Stimulated activated CD4-positive, alpha-beta T cell treated with anti-CD3 and anti-CD28 coated beads, TNF-alpha, amount 100 ng/mL, for 1 hour (primary cell): ENCODE results near the gene AOX1.
A peak's percentile ranks its signal among the peaks of the same experiment; 100 is the strongest.
"Not testable (repeated sequence)": the region's sequence is repeated elsewhere in the genome, so short reads cannot be mapped to it uniquely, and the experiment has no call there.

Source experiments
- DNase-seq, 3 donors: peaks; one replicate each; pipeline ENCODE4 v3.0.0-alpha.2; 2020; ENCODE audit warnings: low read depth in 3 of 3, low spot score in 1 of 3

AOX1 gene

DNA sequence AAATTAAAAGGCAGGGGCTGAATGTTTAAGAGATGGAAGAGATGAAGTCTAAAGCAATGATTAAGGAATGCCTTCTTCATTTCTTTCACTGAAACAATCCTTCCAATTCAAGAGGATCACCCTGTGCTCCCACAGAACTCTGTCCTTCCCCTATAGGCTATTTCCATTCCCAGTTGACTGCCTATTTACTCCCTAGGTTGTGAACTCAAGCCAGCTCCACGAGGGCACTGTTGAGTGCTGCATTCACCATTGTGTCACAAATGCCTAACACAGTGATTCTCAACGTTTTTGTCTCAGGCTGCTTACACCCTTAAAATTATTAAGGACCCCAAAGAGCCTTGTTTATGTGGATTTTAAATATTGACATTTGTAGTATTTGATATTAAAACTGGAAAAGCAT is 112.4 kb downstream of the AOX1 start:
- DNase-seq, result no peak

DNA sequence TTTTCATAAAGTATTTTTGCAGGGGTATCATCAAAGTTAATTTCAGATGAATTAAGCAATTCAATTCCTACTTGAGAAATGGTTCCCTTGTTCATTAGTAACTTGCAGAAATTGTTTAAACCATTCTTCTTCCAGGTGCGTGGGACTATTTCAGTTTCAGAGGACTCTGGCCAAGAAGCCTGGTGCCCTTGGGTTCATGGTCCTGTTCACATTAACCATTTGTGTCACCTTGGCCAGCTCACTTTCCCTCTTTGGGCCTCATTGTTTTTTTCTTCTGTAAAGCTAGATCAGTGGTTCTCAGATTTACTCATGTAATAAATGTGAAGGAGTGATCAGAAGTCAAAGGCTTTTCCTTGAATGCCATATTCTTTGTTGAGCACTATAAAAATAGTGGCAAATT is 113.5 kb downstream of the AOX1 start:
- DNase-seq, result no peak

GRCh38 chr2:200700856-200701255 is 115.0 kb downstream of the AOX1 start:
- no peak for DNase-seq

- no peak for DNase-seq
These were observed 116.2 kb downstream of the AOX1 start for GRCh38 chr2:200702044-200702443.

DNA sequence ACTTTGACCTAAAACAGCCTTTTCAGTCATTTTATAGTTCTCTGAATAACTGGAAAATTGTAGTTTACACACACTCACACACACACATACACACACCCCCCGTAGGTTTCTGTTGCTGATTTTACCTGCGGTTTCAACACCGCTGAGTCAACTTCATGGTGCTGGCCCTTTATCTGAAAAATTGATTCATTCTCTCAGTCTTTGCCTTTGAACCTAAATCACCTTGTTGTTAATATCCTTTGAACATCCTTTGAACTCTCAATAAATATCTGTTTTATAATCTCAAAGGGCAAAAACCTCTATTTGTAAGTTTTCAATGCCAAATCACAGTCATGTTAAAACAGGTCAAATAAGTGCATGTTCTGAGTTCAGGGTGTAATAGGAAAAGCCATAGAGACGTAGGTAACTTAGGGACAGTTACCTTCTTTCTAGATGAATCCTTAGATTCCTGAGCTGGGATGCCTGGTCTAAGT is 116.9 kb downstream of the AOX1 start:
- DNase-seq, result peak in 2 of 3 donors; percentile 6 to 41

- no peak for DNase-seq
These were observed 117.5 kb downstream of the AOX1 start for GRCh38 chr2:200703127-200703925.

- DNase-seq, result no peak
These were observed 118.3 kb downstream of the AOX1 start for GRCh38 chr2:200703926-200704637.

DNA sequence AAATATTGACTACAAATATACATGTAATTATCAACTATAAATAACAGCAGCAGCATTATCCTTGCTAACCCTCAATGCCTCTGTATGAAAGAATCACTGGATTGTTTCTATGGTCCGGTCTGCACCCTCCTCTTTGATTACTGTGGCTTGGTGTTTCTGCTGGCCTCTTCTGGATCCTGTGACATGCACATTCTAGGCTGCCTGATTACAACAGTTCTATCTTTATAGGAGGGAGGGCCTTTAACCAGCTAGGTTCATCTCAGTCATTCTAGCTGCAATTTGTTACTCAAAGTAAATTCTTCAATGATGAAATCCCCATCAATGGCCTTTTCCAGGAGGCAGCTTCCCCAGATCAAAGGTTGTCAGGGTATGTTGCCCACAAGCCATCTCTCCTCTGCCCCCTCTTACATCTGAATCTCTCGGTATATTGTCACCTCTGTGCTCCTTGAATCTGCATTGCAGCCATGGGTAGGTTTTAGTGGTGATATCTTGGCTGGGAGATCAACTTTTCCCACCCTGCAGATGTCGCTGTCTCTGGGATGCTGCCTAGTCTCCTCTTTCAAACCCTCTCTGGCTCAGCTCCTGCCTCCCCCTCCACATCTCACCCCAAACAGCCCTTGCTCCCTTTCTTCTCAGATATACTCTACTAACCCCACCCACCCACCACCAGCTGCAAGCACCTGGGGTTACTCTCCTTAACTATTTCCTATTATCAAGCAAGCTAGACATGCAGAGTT is 119.7 kb downstream of the AOX1 start:
- DNase-seq, result no peak

GRCh38 chr2:200708943-200709342 is 123.1 kb downstream of the AOX1 start:
- no peak for DNase-seq

DNA sequence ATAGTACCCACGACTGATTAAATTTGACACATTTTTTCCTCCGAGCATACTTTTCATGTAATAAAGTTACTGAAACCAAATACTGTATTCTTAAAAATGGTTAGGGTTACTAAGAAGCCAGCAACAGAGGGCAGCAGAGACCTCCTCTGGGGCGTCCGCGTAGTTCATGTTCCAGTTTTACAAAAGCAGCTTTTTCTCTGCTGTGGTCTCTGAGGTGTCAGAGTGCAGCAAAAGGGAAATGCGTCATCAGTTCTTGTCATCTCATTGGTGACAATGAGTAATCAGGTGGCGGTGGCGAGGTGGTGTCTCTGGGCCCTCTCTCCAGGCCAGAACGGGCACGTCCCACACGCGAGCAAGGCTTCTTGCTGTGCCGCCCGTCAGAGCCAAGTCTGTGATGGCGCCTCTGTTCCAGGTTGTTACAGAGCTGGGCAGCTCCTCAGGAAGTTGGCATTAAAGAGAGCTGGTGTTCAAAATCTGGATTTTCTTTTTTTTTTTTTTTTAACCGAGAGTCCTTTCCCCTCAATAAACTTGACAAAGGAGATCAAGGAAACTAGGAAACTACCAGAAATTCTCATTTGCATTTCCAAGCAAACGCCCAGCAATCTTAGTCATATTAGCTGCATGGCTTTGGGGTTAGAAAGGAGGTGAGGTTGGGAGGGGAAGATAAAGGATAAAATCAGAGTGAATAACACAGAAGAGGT is 127.3 kb downstream of the AOX1 start:
- DNase-seq, result peak; percentile 72 to 89 (median 83)

GRCh38 chr2:200713704-200714064 is 127.9 kb downstream of the AOX1 start:
- DNase-seq, result peak in 1 of 3 donors; percentile 9

DNA sequence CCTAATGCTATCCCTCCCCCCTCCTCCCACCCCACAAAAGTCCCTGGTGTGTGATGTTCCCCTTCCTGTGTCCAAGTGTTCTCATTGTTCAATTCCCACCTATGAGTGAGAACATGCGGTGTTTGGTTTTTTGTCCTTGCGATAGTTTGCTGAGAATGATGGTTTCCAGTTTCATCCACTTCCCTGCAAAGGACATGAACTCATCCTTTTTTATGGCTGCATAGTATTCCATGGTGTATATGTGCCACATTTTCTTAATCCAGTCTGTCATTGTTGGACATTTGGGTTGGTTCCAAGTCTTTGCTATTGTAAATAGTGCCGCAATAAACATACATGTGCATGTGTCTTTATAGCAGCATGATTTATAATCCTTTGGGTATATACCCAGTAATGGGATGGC is 129.2 kb downstream of the AOX1 start:
- not testable (repeated sequence) for DNase-seq

GRCh38 chr2:200716386-200716785 is 130.6 kb downstream of the AOX1 start:
- DNase-seq, result no peak
